ENCODE measurements around the gene IL9R.
"Not testable (repeated sequence)": the region's sequence is repeated elsewhere in the genome, so short reads cannot be mapped to it uniquely, and the experiment has no call there.

Gene IL9R

DNA sequence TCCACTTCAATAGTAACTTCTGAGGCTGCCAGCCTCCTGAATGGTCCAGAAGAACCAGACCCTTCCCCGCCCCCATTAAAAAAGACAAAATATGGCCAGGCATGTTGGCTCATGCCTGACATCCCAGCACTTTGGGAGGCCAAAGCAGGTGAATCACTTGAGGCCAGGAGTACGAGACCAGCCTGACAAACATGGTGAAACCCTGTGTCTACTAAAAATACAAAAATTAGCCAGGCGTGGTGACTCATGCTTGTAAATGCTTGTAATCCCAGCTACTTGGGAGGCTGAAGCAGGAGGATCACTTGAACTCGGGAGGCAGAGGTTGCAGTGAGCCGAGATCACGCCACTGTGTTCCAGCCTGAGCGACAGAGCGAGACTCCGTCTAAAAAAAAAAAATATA, 2.3 kb downstream of the IL9R start:
- not testable (repeated sequence) for DNase-seq

DNA sequence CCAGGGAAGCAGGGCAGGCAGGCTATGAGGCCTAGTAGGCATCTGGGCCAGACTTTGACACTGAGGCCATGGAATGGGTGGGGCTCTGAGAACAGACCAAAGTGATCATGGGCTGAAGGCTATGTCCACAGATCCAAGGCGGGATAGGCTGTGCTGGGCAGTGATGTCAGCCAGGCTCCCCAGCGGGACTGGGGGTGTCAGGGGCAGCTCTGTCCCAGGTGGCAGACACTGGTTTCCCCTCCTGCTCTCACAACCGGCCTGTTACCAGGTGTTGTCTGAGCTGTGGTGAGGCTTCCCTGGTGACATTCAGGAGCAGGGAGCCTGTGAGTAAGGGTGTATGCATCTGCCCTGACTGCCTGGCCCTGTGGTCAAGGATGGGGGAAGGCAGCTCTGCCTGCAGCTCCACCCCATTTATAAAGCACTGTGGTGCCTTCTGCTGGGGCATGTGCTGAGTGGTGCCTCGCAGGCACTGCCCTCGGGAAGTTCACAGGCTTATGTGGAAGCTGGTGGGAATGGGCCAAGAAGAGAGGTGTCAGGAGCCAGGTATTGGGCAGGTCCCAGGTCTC, 2.9 kb downstream of the IL9R start:
- DNase-seq = no peak

DNA sequence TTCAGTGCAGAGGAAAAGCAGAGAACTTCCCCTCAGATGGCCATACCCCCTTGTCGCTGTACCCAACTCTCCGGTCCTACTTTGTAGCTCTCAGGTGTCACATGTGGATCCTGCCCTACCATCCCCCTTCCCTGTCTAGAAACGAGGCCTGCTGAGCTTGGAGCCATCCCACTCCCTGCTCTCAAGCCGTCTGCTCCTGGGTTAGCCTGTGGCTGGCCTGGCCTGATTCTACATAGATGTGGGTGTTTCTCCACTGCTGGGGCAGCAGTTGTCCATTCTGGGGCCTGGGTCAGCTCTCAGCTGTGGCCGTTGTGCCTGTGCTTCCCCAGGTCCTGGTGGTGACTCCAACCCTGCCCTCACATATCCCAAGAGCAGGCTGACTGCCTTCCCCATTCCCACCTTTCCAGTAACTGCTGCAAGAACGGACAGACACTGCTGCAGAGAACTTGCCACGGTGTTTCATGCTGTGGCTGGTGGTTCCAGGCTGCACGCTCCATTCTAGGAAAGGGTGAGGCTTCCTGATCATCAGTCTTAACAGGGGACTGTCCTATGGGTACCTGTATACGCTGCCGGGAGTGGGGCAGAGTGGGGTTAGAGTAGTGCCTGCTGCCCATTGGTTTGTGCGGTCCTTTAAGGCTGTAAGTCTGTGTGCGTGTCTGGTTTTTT, 3.6 kb downstream of the IL9R start:
- no peak for DNase-seq

DNA sequence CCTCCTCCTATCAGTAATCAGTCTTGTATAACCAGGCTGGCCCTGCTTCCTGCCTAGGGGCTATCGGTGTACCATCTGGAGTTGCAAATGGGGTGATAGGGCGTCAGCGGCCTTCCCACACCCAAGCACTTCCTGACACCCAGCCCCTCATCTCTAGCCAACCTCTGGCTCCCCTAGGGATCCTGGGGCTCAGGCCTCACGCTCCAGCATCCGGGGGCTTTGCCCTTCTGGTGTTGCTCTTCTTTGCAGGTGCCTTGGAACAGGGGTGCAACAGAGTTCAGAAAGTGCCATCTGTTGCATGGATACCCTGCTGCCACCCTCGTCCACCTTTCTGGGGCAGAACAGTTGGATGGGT, 4.1 kb downstream of the IL9R start:
- no peak for DNase-seq

DNA sequence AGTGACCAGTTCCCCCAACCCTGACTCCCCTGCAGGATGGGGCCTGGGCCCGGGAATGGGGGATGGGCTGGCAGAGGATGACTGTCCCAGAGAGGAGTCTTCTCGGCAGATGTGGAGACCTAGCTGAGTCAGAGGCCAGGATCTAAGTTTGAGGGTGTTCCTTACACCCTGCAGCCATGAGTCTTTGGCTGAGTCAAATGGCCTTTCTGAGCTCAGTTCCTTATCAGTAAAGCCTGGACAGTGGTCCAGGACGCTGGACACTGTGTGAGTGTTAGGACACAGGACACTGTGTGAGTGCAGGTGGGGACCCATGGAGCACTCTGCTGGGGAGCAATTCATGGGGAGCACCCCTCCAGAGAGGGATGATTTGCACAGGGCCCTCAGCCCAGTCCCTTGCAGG, 5.0 kb downstream of the IL9R start:
- no peak for DNase-seq

DNA sequence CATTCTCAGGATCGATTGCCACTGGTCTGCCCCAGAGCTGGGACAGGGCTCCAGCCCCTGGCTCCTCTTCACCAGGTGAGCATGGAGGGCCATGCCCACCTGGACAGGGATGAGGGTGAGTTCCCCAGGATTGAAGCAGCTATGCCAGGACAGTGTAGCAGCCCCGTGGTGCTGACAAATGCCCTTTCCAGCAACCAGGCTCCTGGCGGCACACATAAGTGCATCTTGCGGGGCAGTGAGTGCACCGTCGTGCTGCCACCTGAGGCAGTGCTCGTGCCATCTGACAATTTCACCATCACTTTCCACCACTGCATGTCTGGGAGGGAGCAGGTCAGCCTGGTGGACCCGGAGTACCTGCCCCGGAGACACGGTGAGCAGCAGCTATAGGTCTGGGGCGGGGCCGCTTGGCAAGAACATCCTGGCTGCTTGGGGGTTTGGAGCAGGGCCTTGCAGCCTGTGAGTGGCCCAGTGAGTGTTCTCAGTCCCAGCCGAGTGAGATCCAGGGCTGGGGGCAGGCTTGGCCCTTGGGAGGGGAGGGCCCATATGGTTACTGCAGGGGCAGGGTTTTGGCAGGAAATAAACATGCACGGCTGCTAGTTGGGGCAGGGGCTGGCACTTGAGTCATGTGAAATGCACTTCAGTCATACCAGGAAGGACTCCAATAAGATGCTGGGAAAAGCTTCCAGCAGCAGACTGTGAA, 6.1 kb downstream of the IL9R start:
- no peak for DNase-seq

DNA sequence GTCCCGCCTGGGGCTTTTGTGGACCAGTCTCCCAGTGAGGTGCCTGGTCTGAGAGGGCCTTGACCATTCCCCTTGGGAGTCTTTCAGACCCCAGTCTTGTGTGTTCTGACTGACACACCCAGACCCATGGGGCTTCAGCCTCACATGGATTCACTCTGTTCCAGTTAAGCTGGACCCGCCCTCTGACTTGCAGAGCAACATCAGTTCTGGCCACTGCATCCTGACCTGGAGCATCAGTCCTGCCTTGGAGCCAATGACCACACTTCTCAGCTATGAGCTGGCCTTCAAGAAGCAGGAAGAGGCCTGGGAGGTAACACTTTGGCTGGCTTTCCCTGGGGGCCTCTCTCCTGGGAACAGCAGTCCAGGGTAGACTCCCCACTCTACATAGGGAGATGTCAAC, 6.8 kb downstream of the IL9R start:
- DNase-seq = peak; percentile 51

DNA sequence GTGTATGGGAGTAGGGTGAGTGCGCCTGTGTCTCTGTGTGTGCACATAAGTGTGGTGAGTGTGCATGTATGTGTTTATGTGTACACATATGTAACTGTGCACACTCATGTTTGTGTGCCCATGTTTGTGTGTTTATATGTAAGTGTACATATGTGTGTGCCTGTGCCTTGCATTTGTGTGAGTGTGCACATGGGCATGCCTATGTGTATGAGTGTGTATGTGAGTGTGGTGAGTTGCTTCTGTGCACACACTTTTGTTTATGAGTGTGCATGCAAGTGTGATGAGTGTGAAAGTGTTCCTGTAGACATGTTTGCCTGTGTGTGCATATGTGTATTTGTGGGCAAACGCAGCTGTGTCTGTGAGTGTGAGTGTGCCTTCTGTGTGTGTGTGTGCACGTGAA, 7.2 kb downstream of the IL9R start:
- DNase-seq = no peak

DNA sequence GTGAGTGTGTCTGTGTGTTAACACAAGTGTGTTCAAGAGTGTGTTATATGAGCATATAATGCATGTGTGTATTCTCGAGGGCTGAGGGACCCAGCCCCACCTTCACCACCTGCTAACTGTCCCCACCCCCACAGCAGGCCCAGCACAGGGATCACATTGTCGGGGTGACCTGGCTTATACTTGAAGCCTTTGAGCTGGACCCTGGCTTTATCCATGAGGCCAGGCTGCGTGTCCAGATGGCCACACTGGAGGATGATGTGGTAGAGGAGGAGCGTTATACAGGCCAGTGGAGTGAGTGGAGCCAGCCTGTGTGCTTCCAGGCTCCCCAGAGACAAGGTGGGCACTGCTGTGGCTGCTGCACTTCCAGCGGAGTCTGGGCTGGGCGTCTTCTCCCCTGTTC, 7.6 kb downstream of the IL9R start:
- DNase-seq = no peak

DNA sequence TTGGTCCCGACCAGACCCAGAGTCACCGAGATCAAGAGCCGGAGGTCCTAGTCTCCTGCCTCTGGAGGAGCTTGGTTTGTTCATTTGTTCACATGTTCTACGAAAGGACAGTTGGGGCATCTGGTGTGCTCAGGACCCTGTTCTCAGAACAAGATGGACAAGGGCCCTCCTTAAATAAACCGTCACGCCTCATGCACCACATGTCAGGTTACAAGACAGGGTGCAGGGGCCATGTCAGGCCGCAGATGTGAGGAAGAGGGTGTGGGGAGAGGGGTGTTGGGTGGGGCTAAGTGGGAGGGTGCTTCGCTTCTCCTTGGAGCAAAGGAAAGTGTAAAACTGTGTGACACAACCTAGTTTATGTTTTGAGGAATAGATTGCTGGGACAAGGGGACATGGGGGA, 9.0 kb downstream of the IL9R start:
- DNase-seq = not testable (repeated sequence)

DNA sequence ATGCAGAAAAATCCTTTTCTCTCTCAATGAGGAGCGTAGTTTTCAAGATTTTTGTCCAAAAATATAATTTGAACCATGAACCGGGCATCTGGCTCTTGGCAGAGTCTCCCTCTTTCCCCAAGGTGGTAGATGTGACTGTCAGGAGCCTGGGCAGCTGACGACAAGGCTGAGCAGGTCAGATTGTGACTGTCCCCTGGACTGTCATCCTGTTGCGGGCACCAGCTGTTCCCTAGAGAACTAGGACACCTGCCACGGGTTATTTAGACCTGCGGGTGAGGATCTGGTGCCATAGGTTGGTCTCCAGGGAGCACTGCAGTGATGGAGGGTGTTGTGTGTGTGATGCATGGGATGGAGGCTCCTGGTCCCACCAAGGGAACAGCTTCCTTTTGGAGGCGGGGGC, 10.9 kb downstream of the IL9R start:
- not testable (repeated sequence) for DNase-seq

DNA sequence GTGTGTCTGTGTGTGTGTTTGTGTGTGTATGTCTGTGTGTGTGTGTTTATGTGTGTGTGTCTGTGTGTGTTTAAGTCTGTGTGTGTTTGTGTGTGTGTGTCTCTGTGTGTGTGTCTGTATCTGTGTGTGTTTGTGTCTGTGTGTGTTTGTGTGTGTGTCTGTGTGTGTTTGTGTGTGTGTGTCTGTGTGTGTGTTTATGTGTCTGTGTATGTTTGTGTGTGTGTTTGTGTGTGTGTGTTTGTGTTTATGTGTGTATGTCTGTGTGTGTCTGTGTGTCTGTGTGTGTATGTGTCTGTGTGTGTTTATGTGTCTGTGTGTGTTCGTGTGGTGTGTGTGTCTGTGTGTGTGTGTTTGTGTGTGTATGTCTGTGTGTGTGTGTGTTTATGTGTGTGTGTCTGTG, 11.4 kb downstream of the IL9R start:
- no peak for DNase-seq

DNA sequence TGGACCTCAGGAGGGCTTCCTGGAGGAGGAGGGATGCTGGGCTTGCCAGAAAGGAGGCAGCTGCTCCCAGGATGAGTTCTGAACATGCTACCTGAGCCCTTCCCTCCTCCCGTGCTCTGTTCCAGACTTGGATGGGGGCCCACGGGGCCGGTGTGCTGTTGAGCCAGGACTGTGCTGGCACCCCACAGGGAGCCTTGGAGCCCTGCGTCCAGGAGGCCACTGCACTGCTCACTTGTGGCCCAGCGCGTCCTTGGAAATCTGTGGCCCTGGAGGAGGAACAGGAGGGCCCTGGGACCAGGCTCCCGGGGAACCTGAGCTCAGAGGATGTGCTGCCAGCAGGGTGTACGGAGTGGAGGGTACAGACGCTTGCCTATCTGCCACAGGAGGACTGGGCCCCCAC, 12.2 kb downstream of the IL9R start:
- not testable (repeated sequence) for DNase-seq

DNA sequence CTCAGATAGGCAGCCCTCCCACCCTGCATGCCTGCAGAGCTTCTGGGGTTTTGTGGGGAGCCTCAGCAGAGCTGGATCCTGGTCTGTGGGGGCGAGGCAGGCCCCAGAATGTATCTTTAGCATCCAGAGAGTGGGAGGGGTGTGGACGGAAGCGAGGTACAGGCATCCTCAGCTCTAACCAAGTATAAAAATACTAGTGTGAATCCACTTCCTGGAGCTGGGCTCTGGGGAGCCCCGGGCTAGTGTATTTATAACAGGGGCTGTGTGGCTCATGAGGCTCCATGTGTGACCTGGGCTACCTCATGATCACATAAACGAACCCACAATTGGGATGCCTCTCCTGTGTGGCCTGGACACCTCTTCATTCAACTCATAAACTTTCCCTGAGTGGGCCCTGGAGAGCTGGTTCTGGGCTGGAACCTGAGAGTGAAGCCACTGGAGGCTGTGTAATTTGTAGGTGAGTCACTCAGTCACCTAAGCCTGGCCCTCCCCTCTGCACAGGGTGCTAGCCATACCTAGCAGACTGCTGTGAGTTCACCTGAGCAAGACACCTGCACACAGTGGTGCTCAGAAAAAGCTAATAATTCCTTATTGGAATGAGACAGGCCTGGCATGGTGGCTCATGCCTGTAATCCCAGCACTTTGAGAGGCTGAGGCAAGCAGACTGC, 15.9 kb downstream of the IL9R start:
- not testable (repeated sequence) for DNase-seq

DNA sequence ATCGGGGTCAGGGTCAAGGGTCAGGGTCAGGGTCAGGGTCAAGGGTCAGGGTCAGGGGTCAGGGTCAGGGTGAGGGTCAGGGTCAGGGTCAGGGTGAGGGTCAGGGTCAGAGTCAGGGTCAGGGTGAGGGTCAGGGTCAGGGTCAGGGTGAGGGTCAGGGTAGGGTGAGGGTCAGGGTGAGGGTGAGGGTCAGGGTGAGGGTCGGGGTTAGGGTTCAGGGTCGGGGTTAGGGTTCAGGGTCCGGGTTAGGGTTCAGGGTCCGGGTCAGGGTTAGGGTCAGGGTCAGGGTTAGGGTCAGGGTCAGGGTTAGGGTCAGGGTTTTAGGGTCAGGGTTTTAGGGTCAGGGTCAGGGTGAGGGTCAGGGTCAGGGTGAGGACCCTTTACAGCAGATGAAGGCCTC, 22.4 kb downstream of the IL9R start:
- DNase-seq = not testable (repeated sequence)

DNA sequence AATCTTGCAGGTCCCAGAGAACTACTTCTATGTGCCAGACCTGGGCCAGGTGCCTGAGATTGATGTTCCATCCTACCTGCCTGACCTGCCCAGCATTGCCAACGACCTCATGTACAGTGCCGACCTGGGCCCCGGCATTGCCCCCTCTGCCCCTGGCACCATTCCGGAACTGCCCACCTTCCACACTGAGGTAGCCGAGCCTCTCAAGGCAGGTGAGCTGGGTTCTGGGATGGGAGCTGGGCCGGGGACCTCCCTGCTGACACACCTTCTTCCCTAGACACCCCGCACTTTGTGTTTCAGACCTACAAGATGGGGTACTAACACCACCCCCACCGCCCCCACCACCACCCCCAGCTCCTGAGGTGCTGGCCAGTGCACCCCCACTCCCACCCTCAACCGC, 25.5 kb downstream of the IL9R start:
- DNase-seq = not testable (repeated sequence)

DNA sequence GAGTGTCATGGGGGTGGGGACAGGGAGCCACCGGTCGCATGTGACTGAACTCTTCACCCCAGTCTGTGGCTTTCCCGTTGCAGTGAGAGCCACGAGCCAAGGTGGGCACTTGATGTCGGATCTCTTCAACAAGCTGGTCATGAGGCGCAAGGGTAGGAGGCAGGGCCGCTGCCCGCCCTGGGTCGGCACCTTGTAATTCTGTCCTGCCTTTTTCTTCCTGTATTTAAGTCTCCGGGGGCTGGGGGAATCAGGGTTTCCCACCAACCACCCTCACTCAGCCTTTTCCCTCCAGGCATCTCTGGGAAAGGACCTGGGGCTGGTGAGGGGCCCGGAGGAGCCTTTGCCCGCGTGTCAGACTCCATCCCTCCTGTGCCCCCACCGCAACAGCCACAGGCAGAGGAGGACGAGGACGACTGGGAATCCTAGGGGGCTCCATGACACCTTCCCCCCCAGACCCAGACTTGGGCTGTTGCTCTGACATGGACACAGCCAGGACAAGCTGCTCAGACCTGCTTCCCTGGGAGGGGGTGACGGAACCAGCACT, 27.5 kb downstream of the IL9R start:
- not testable (repeated sequence) for DNase-seq

DNA sequence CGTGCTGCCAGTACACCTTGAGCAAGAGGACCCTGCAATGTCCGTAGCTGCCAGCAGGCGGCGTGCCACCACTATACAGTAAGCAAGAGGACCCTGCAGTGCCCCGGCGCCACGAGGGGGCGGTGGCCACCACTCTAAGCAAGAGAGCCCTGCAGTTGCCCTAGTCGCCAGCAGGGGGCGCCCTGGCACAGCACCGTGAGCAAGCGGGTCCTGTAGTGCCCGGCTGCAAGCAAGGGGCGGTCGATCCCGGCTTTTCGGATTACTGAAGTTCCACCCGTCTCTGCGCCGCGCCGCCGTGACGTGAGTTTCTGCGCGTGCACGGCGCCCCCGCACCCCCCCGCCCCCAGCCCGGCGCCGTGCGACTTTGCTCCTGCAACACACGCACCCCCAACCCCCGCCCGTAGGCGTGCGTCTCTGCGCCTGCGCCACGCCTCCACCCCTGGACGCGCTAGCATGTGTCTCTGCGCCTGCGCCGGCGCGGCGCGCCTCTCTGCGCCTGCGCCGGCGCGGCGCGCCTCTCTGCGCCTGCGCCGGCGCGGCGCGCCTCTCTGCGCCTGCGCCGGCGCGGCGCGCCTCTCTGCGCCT, 31.2 kb downstream of the IL9R start:
- DNase-seq = not testable (repeated sequence)

DNA sequence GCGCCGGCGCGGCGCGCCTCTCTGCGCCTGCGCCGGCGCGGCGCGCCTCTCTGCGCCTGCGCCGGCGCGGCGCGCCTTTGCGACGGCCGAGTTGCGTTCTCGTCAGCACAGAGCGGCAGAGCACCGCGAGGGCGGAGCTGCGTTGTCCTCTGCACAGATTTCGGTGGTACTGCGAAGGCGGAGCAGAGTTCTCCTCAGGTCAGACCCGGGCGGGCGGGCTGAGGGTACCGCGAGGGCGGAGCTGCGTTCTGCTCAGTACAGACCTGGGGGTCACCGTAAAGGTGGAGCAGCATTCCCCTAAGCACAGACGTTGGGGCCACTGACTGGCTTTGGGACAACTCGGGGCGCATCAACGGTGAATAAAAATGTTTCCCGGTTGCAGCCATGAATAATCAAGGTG, 31.8 kb downstream of the IL9R start:
- DNase-seq = not testable (repeated sequence)

DNA sequence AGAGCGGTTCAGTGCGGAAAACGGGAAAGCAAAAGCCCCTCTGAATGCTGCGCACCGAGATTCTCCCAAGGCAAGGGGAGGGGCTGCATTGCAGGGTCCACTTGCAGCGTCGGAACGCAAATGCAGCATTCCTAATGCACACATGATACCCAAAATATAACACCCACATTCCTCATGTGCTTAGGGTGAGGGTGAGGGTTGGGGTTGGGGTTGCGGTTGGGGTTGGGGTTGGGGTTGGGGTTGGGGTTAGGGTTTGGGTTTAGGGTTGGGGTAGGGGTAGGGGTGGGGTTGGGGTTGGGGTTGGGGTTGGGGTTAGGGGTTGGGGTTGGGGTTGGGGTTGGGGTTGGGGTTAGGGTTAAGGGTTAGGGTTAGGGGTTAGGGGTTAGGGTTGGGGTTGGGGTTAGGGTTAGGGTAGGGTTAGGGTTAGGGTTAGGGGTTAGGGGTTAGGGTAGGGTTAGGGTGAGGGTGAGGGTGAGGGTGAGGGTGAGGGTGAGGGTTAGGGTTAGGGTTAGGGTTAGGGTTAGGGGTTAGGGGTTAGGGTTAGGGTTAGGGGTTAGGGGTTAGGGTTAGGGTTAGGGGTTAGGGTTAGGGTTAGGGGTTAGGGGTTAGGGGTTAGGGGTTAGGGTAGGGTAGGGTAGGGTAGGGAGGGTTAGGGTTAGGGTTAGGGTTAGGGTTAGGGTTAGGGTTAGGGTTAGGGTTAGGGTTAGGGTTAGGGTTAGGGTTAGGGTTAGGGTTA, 32.4 kb downstream of the IL9R start:
- not testable (repeated sequence) for DNase-seq

DNA sequence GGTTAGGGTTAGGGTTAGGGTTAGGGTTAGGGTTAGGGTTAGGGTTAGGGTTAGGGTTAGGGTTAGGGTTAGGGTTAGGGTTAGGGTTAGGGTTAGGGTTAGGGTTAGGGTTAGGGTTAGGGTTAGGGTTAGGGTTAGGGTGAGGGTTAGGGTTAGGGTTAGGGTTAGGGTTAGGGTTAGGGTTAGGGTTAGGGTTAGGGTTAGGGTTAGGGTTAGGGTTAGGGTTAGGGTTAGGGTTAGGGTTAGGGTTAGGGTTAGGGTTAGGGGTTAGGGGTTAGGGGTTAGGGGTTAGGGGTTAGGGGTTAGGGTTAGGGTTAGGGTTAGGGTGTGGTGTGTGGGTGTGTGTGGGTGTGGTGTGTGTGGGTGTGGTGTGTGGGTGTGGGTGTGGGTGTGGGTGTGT, 33.0 kb downstream of the IL9R start:
- DNase-seq = not testable (repeated sequence)
